ENCODE data around the gene EN1.

EN1 gene

GRCh38 chr2:118823633-118824032 is 23.8 kb downstream of the EN1 start:
- H3K27ac ChIP-seq (ENCODE audit: low read depth, low read length) = no peak overlapping the region
- no peaks in the 10 kb centered on the region for H3K79me2 ChIP-seq (ENCODE audit: control insufficient read depth, insufficient read depth, low read length, poor library complexity)
- no peak overlapping the region for H3K23ac ChIP-seq (ENCODE audit: low read length)
- no peaks in the 10 kb centered on the region for H3K36me3 ChIP-seq (ENCODE audit: control insufficient read depth in 1 of 2, insufficient read depth in 2 of 2, low read length in 2 of 2)
- H3K9me3 ChIP-seq (ENCODE audit: insufficient read depth, low read depth, low read length) = no peaks in the 10 kb centered on the region
- no peak overlapping the region for H4K91ac ChIP-seq (ENCODE audit: low read depth, low read length)
- H3K4me3 ChIP-seq (ENCODE audit: low read depth, low read length) = no peak overlapping the region
- no peaks in the 10 kb centered on the region for H3K79me1 ChIP-seq (ENCODE audit: low read length)
- no CpG with 5 or more reads among the region's 5 CpGs for WGBS (ENCODE audit: extremely low coverage, insufficient coverage, insufficient read length)
- H3K14ac ChIP-seq (ENCODE audit: low read length) = no peak overlapping the region
- H3K18ac ChIP-seq (ENCODE audit: low read length) = no peak overlapping the region
- no peak for DNase-seq
- H3K4ac ChIP-seq (ENCODE audit: low read depth, low read length) = no peak overlapping the region
- H2BK5ac ChIP-seq (ENCODE audit: low read depth, low read length, poor library complexity) = no peak overlapping the region
- H3K9ac ChIP-seq (ENCODE audit: low read length) = no peak overlapping the region
- no peak overlapping the region for H2AFZ ChIP-seq (ENCODE audit: insufficient read depth, low read length, poor library complexity)
- H3K4me1 ChIP-seq (ENCODE audit: control insufficient read depth in 1 of 2, insufficient read depth in 2 of 2, low read length in 2 of 2) = no peaks in the 10 kb centered on the region
- H4K12ac ChIP-seq (ENCODE audit: low read depth, low read length) = no peak overlapping the region
- no peak overlapping the region for H2BK12ac ChIP-seq (ENCODE audit: low read length)
- H3K4me2 ChIP-seq (ENCODE audit: low read length) = no peak overlapping the region
- H3K27me3 ChIP-seq (ENCODE audit: insufficient read depth, low read length) = no peaks in the 10 kb centered on the region
- H4K8ac ChIP-seq (ENCODE audit: low read depth, low read length) = no peak overlapping the region
- no peak overlapping the region for H2AK5ac ChIP-seq (ENCODE audit: low read length)
- no peak overlapping the region for H2BK120ac ChIP-seq (ENCODE audit: insufficient read depth, low read length, poor library complexity)

- H3K4me2 ChIP-seq (ENCODE audit: low read length) = no peak overlapping the region
- no peak overlapping the region for H2BK5ac ChIP-seq (ENCODE audit: low read depth, low read length, poor library complexity)
- no peak overlapping the region for H3K18ac ChIP-seq (ENCODE audit: low read length)
- H2AFZ ChIP-seq (ENCODE audit: insufficient read depth, low read length, poor library complexity) = no peak overlapping the region
- no peak overlapping the region for H3K4ac ChIP-seq (ENCODE audit: low read depth, low read length)
- no peak overlapping the region for H2BK12ac ChIP-seq (ENCODE audit: low read length)
- H3K36me3 ChIP-seq (ENCODE audit: control insufficient read depth in 1 of 2, insufficient read depth in 2 of 2, low read length in 2 of 2) = no peaks in the 10 kb centered on the region
- no peaks in the 10 kb centered on the region for H3K79me2 ChIP-seq (ENCODE audit: control insufficient read depth, insufficient read depth, low read length, poor library complexity)
- no peak overlapping the region for H2AK5ac ChIP-seq (ENCODE audit: low read length)
- no peak overlapping the region for H3K14ac ChIP-seq (ENCODE audit: low read length)
- H2BK120ac ChIP-seq (ENCODE audit: insufficient read depth, low read length, poor library complexity) = no peak overlapping the region
- H4K91ac ChIP-seq (ENCODE audit: low read depth, low read length) = no peak overlapping the region
- H3K4me3 ChIP-seq (ENCODE audit: low read depth, low read length) = no peak overlapping the region
- no peak overlapping the region for H4K12ac ChIP-seq (ENCODE audit: low read depth, low read length)
- no peak overlapping the region for H3K23ac ChIP-seq (ENCODE audit: low read length)
- WGBS (ENCODE audit: extremely low coverage, insufficient coverage, insufficient read length) = no CpG with 5 or more reads among the region's 1 CpG
- H3K27me3 ChIP-seq (ENCODE audit: insufficient read depth, low read length) = no peaks in the 10 kb centered on the region
- no peak overlapping the region for H3K9ac ChIP-seq (ENCODE audit: low read length)
- no peaks in the 10 kb centered on the region for H3K4me1 ChIP-seq (ENCODE audit: control insufficient read depth in 1 of 2, insufficient read depth in 2 of 2, low read length in 2 of 2)
- H3K9me3 ChIP-seq (ENCODE audit: insufficient read depth, low read depth, low read length) = no peaks in the 10 kb centered on the region
- no peaks in the 10 kb centered on the region for H3K79me1 ChIP-seq (ENCODE audit: low read length)
- no peak overlapping the region for H4K8ac ChIP-seq (ENCODE audit: low read depth, low read length)
- H3K27ac ChIP-seq (ENCODE audit: low read depth, low read length) = no peak overlapping the region
- DNase-seq = no peak
Observed at GRCh38 chr2:118822572-118822971, 24.9 kb downstream of the EN1 start.

- no peaks in the 10 kb centered on the region for H3K27me3 ChIP-seq (ENCODE audit: insufficient read depth, low read length)
- no peak overlapping the region for H4K8ac ChIP-seq (ENCODE audit: low read depth, low read length)
- H3K4me3 ChIP-seq (ENCODE audit: low read depth, low read length) = no peak overlapping the region
- no peak overlapping the region for H4K91ac ChIP-seq (ENCODE audit: low read depth, low read length)
- H3K9ac ChIP-seq (ENCODE audit: low read length) = no peak overlapping the region
- H3K79me2 ChIP-seq (ENCODE audit: control insufficient read depth, insufficient read depth, low read length, poor library complexity) = no peaks in the 10 kb centered on the region
- H2AK5ac ChIP-seq (ENCODE audit: low read length) = no peak overlapping the region
- no peaks in the 10 kb centered on the region for H3K4me1 ChIP-seq (ENCODE audit: control insufficient read depth in 1 of 2, insufficient read depth in 2 of 2, low read length in 2 of 2)
- no peak for DNase-seq
- no peak overlapping the region for H4K12ac ChIP-seq (ENCODE audit: low read depth, low read length)
- no peaks in the 10 kb centered on the region for H3K79me1 ChIP-seq (ENCODE audit: low read length)
- no peak overlapping the region for H2BK12ac ChIP-seq (ENCODE audit: low read length)
- no peak overlapping the region for H2BK120ac ChIP-seq (ENCODE audit: insufficient read depth, low read length, poor library complexity)
- H3K23ac ChIP-seq (ENCODE audit: low read length) = no peak overlapping the region
- no peak overlapping the region for H3K14ac ChIP-seq (ENCODE audit: low read length)
- no peak overlapping the region for H3K4me2 ChIP-seq (ENCODE audit: low read length)
- no peak overlapping the region for H2AFZ ChIP-seq (ENCODE audit: insufficient read depth, low read length, poor library complexity)
- H3K36me3 ChIP-seq (ENCODE audit: control insufficient read depth in 1 of 2, insufficient read depth in 2 of 2, low read length in 2 of 2) = no peaks in the 10 kb centered on the region
- no peak overlapping the region for H2BK5ac ChIP-seq (ENCODE audit: low read depth, low read length, poor library complexity)
- no peak overlapping the region for H3K18ac ChIP-seq (ENCODE audit: low read length)
- H3K4ac ChIP-seq (ENCODE audit: low read depth, low read length) = no peak overlapping the region
- H3K9me3 ChIP-seq (ENCODE audit: insufficient read depth, low read depth, low read length) = no peaks in the 10 kb centered on the region
- no peak overlapping the region for H3K27ac ChIP-seq (ENCODE audit: low read depth, low read length)
- no CpG with 5 or more reads among the region's 5 CpGs for WGBS (ENCODE audit: extremely low coverage, insufficient coverage, insufficient read length)
Observed at GRCh38 chr2:118822015-118822414, 25.4 kb downstream of the EN1 start.

- H3K79me2 ChIP-seq (ENCODE audit: control insufficient read depth, insufficient read depth, low read length, poor library complexity) = no peaks in the 10 kb centered on the region
- H2BK5ac ChIP-seq (ENCODE audit: low read depth, low read length, poor library complexity) = no peak overlapping the region
- WGBS (ENCODE audit: extremely low coverage, insufficient coverage, insufficient read length) = no CpG with 5 or more reads among the region's 4 CpGs
- no peaks in the 10 kb centered on the region for H3K27me3 ChIP-seq (ENCODE audit: insufficient read depth, low read length)
- no peak overlapping the region for H2AK5ac ChIP-seq (ENCODE audit: low read length)
- H3K4me2 ChIP-seq (ENCODE audit: low read length) = no peak overlapping the region
- no peak overlapping the region for H3K27ac ChIP-seq (ENCODE audit: low read depth, low read length)
- H3K9me3 ChIP-seq (ENCODE audit: insufficient read depth, low read depth, low read length) = no peaks in the 10 kb centered on the region
- H3K14ac ChIP-seq (ENCODE audit: low read length) = no peak overlapping the region
- H3K9ac ChIP-seq (ENCODE audit: low read length) = no peak overlapping the region
- no peak for DNase-seq
- no peak overlapping the region for H2AFZ ChIP-seq (ENCODE audit: insufficient read depth, low read length, poor library complexity)
- no peak overlapping the region for H2BK12ac ChIP-seq (ENCODE audit: low read length)
- H3K23ac ChIP-seq (ENCODE audit: low read length) = no peak overlapping the region
- H3K4ac ChIP-seq (ENCODE audit: low read depth, low read length) = no peak overlapping the region
- H3K79me1 ChIP-seq (ENCODE audit: low read length) = peaks cover 3% of the 10 kb centered on the region
- H3K4me3 ChIP-seq (ENCODE audit: low read depth, low read length) = no peak overlapping the region
- H4K8ac ChIP-seq (ENCODE audit: low read depth, low read length) = no peak overlapping the region
- peaks cover 12 to 18% of the 10 kb centered on the region in 2 experiments for H3K4me1 ChIP-seq (ENCODE audit: control insufficient read depth in 1 of 2, insufficient read depth in 2 of 2, low read length in 2 of 2)
- no peaks in the 10 kb centered on the region for H3K36me3 ChIP-seq (ENCODE audit: control insufficient read depth in 1 of 2, insufficient read depth in 2 of 2, low read length in 2 of 2)
- H4K91ac ChIP-seq (ENCODE audit: low read depth, low read length) = no peak overlapping the region
- H2BK120ac ChIP-seq (ENCODE audit: insufficient read depth, low read length, poor library complexity) = no peak overlapping the region
- no peak overlapping the region for H3K18ac ChIP-seq (ENCODE audit: low read length)
- H4K12ac ChIP-seq (ENCODE audit: low read depth, low read length) = no peak overlapping the region
Observed at GRCh38 chr2:118817469-118817868, 30.0 kb downstream of the EN1 start.

Data from trophoblast cell (in vitro differentiated cells and primary cell).